Erythroblast (primary cell): Measurements from ENCODE around the gene CDH22.

ENCODE experiments used
- GATA1 ChIP-seq: IDR thresholded peaks from 2 replicates; pipeline ENCODE4 v1.6.1; 2011; ENCODE audit warnings: low read depth, mild to moderate bottlenecking, control low read depth, low read length, moderate library complexity
- POLR2A ChIP-seq: IDR thresholded peaks from 2 replicates; pipeline ENCODE4 v1.6.1; 2011; ENCODE audit warnings: mild to moderate bottlenecking, low read length

- TF ChIP-seq POLR2A (no peak), GATA1 (no peak)
Measured at GRCh38 chr20:46305973-46306360, 2.3 kb downstream of the CDH22 start.
